Activated CD4-positive, alpha-beta memory T cell treated with anti-CD3 and anti-CD28 coated beads for 36 hours (primary cell): ENCODE measurements around the gene ALDH4A1. TPM values are rescaled to one million over a fixed set of nuclear protein-coding genes. Genes with fewer than 3 reads are reported as not detected.

Experiments used
- CTCF ChIA-PET: fragments of 350-600 bp; sonication (Branson Sonifier 250); formaldehyde crosslinking; loops from one replicate; lab custom pipeline; 2021; ENCODE audit warnings: antibody characterized with exemption, inconsistent platforms; lab: Charles Lee
- POLR2A ChIA-PET: fragments of 350-600 bp; sonication (Branson Sonifier 250); formaldehyde crosslinking; loops from one replicate; lab custom pipeline; 2021; ENCODE audit warnings: antibody characterized with exemption; lab: Charles Lee
- DNase-seq: peaks from one replicate; pipeline ENCODE4 v3.0.0-alpha.2; 2020
- H3K27ac Mint-ChIP-seq: one replicate; pipeline ENCODE4 v1.8.0; 2021; ENCODE audit warnings: mixed read lengths
- H3K27me3 Mint-ChIP-seq: one replicate; pipeline ENCODE4 v1.8.0; 2021; ENCODE audit warnings: mixed read lengths
- H3K36me3 Mint-ChIP-seq: one replicate; pipeline ENCODE4 v1.8.0; 2021; ENCODE audit warnings: mixed read lengths
- H3K4me1 Mint-ChIP-seq: one replicate; pipeline ENCODE4 v1.8.0; 2021; ENCODE audit warnings: low read depth, mixed read lengths
- H3K4me3 Mint-ChIP-seq: one replicate; pipeline ENCODE4 v1.8.0; 2021; ENCODE audit warnings: mild to moderate bottlenecking, mixed read lengths
- H3K9me3 Mint-ChIP-seq: one replicate; pipeline ENCODE4 v1.8.0; 2021; ENCODE audit warnings: mixed read lengths
- intact Hi-C: fragments of 100-400 bp; cut with micrococcal nuclease; formaldehyde crosslinking; loops from one replicate; pipeline ENCODE4 v1.15.1; 2023
- microRNA-seq: library from miRNA; unstranded; fragments of <30 nt; microRNA quantifications from one replicate; pipeline ENCODE4 v1.2.0, GENCODE V29; 2022; ENCODE audit warnings: borderline number of aligned reads, borderline microRNAs expressed, borderline replicate concordance
- total RNA-seq, 2 experiments: library from RNA; stranded (reverse); gene quantifications; one replicate each; pipeline ENCODE4 v1.2.3, GENCODE V29; 2021

The ALDH4A1 gene
- total RNA-seq, 2 experiments from 2014 or later, result 7.2 to 7.3 TPM

DNA sequence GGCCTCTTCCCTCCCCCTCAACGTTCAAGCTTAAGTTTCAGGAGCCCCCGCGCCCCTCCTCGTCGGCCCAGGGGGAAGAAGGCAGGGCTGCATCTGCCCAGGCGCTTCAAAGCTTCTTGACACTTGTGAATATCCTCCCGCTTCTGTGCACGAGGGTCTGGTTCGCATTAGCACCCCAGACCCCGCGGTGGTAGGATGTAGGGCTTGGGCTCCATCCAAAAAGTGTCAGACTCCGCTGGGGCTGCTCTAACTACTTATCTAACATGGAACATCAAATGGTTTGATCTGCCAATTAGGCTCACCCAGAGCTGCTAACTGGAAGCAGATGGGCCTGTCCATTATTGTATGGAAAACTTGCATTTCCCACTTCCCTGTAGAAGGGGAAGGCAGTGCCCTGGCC is 71.8 kb downstream of the ALDH4A1 start:
- DNase-seq, result no peak
- Mint-ChIP-seq H3K27me3 (peaks cover 22% of the 10 kb centered on the region), H3K36me3 (no peaks in the 10 kb centered on the region), H3K4me3 (no peak overlapping the region), H3K27ac (no peak overlapping the region), H3K9me3 (peaks cover 2% of the 10 kb centered on the region), H3K4me1 (no peaks in the 10 kb centered on the region)
- ChIA-PET CTCF (interaction anchor here (1.6 kb wide), 1 partner anchor 10 kb away, joined by 5 read pairs; no protein-coding TSS in a partner anchor), POLR2A (interaction anchor here (0.7 kb wide), 1 partner anchor 46 kb away, joined by 3 read pairs; no protein-coding TSS in a partner anchor)
- intact Hi-C loops, result no loop called here

DNA sequence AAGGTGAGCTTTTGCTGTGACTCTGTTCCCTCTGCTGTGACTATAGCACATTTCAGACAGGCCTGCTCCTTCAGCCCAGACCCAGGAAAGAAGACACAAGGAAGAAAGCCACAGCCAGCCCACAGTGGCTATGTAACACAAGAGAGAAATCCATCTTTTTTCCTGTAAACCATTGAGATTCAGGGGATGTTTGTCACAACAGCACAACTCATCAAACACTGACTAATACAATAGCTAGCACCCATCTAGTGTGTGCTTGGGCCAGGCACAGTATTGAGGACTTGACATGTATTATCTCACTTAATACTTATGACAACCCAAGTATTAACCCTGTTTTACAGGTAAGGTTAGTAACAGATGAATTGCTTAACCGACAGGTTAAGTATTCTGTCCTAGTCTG is 72.7 kb downstream of the ALDH4A1 start:
- Mint-ChIP-seq H3K4me1 (no peaks in the 10 kb centered on the region), H3K27me3 (peaks cover 14% of the 10 kb centered on the region), H3K4me3 (no peak overlapping the region), H3K9me3 (peaks cover 2% of the 10 kb centered on the region), H3K36me3 (no peaks in the 10 kb centered on the region), H3K27ac (no peak overlapping the region)
- POLR2A ChIA-PET, result no interaction called here
- CTCF ChIA-PET, result interaction anchor here (1.6 kb wide), 1 partner anchor 9 kb away, joined by 5 read pairs; no protein-coding TSS in a partner anchor
- DNase-seq, result no peak
- intact Hi-C loops, result no loop called here

DNA sequence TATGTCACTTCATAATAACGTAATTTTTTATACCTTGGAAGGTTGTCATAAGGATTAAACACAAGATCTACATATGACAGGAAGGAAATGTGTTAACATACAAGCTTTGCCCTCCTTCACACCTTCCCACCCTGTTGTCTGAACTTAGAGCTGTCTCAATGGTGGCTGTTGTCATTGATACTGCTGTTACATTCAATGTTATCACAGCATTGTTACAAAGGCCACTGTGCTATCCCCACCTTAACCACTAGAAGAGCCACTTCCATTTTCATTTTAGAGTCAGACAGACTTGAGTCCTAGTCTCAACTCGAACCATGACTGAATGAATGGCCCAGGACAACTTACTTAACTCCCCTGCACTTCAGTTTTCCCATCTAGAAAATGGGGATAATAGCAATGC is 74.1 kb downstream of the ALDH4A1 start:
- Mint-ChIP-seq H3K27me3 (peaks cover 14% of the 10 kb centered on the region), H3K9me3 (peaks cover 2% of the 10 kb centered on the region), H3K27ac (no peak overlapping the region), H3K4me3 (no peak overlapping the region), H3K4me1 (no peaks in the 10 kb centered on the region), H3K36me3 (no peaks in the 10 kb centered on the region)
- ChIA-PET CTCF (no interaction called here), POLR2A (no interaction called here)
- intact Hi-C loops, result no loop called here
- no peak for DNase-seq

DNA sequence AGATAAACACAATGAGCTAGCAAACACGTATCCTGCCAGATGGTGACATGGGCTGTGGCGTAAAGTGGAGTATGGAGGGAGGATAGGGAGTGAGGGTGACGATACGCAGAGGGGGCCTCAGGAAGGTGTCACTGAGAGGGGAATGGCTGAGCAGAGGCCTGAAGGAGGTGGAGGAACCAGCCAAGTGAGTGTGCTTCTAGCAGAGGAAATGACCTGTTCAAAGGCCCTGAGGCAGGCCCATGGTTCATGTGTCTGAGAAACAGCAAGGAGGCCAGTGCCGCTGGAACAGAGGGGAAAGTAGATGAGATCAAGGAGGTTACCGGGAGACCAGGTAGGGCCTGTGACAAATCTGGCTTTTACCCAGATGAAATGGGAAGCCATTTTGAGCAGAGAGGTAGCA is 78.9 kb downstream of the ALDH4A1 start:
- ChIA-PET POLR2A (no interaction called here), CTCF (interaction anchor here (0.6 to 2.0 kb wide), 6 partner anchors 13 to 227 kb away, joined by 3 to 6 read pairs (median 4); no protein-coding TSS in a partner anchor)
- Mint-ChIP-seq H3K9me3 (no peaks in the 10 kb centered on the region), H3K4me3 (no peak overlapping the region), H3K27me3 (peaks cover 37% of the 10 kb centered on the region), H3K36me3 (no peaks in the 10 kb centered on the region), H3K27ac (no peak overlapping the region), H3K4me1 (peaks cover 1% of the 10 kb centered on the region)
- no peak for DNase-seq
- intact Hi-C loops, result no loop called here

Small RNA genes within 50 kb of the gene (microRNA-seq; reads per million reads assigned to microRNA genes)
- not detected for gene MIR1290
- gene MIR4695, result not detected

Other genes with a start within 250 kb of the ALDH4A1 start
- not detected for gene TAS1R2, start 42.9 kb downstream of the ALDH4A1 start, total RNA-seq
- 10 to 100 TPM; 40.4 to 42.0 TPM for gene IFFO2, start 54.1 kb upstream of the ALDH4A1 start, total RNA-seq